Measurements from ENCODE around the gene AMD1. TPM values are rescaled to one million over a fixed set of nuclear protein-coding genes. Genes with fewer than 3 reads are reported as not detected.

The AMD1 gene
- total and polyA plus RNA-seq, 9 of the 15 experiments (the other 6 are each of a cell fraction or from before 2014, with no cell fraction given), result 60.0 to 151 (median 85.6) TPM

DNA sequence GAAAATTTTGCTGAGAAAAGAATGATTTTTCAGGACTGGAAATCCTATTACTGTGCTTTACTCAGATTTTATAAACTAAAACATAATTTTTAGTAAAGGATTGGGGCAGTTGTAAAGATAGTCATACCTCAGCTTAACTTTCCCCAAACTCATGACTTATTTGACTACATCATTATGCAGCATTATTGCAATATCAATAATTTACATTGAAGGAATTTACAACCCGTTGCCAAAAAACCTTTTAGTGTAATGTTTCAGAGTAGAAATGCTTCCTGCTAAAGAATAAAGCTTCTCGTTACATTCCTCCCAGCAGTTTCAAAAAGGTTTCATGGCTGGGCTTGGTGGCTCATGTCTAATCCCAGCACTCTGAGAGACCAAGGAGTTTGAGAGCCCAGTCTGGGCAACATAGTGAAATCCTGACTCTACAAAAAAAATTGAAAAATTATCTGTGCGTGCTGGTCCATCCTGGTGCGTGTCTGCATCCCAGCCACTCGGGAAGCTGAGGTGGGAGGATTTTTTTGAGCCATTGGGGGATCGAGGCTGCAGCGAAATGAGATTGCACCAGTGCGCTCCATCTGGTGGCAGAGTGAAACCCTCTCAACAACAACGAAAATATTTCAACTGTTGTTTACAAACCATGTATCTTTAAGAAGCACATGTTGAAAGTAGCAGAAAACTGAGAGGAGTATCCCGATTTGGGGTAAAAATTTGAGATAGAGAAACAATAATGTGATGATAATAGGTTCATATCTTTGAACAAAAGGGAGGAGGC lies 4.4 kb downstream of the AMD1 start (continued):
- TF ChIP-seq, protein P1, sequence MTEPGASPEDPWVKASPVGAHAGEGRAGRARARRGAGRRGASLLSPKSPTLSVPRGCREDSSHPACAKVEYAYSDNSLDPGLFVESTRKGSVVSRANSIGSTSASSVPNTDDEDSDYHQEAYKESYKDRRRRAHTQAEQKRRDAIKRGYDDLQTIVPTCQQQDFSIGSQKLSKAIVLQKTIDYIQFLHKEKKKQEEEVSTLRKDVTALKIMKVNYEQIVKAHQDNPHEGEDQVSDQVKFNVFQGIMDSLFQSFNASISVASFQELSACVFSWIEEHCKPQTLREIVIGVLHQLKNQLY (CRISPR knock-in tag; conservative IDR thresholded peaks at IDR 0.05), result no peak
- TF ChIP-seq, protein P2, sequence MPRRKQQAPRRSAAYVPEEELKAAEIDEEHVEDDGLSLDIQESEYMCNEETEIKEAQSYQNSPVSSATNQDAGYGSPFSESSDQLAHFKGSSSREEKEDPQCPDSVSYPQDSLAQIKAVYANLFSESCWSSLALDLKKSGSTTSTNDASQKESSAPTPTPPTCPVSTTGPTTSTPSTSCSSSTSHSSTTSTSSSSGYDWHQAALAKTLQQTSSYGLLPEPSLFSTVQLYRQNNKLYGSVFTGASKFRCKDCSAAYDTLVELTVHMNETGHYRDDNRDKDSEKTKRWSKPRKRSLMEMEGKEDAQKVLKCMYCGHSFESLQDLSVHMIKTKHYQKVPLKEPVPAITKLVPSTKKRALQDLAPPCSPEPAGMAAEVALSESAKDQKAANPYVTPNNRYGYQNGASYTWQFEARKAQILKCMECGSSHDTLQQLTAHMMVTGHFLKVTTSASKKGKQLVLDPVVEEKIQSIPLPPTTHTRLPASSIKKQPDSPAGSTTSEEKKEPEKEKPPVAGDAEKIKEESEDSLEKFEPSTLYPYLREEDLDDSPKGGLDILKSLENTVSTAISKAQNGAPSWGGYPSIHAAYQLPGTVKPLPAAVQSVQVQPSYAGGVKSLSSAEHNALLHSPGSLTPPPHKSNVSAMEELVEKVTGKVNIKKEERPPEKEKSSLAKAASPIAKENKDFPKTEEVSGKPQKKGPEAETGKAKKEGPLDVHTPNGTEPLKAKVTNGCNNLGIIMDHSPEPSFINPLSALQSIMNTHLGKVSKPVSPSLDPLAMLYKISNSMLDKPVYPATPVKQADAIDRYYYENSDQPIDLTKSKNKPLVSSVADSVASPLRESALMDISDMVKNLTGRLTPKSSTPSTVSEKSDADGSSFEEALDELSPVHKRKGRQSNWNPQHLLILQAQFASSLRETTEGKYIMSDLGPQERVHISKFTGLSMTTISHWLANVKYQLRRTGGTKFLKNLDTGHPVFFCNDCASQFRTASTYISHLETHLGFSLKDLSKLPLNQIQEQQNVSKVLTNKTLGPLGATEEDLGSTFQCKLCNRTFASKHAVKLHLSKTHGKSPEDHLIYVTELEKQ (CRISPR knock-in tag; IDR thresholded peaks at IDR 0.05), result no peak
- TF ChIP-seq ZNF778 (CRISPR knock-in tag; IDR thresholded peaks at IDR 0.05) (no peak), HDAC6 (IDR thresholded peaks at IDR 0.05; ENCODE audit: low read depth, low read length) (no peak), GATAD2A (IDR thresholded peaks at IDR 0.05) (no peak), NR3C1 (CRISPR knock-in tag; IDR thresholded peaks at IDR 0.05) (no peak), ZNF444 (CRISPR knock-in tag; IDR thresholded peaks at IDR 0.05) (no peak), ZNF140 (CRISPR knock-in tag; IDR thresholded peaks at IDR 0.05) (no peak), ZNF77 (CRISPR knock-in tag; IDR thresholded peaks at IDR 0.05) (no peak), ARID2 (IDR thresholded peaks at IDR 0.05) (peak; percentile 62; the same call in 1 of the 2 replicates), CBFA2T3 (IDR thresholded peaks at IDR 0.05) (peak; percentile 16; the same call in 1 of the 2 replicates), GATA2 (CRISPR knock-in tag; IDR thresholded peaks at IDR 0.05) (no peak), POLR2A (conservative IDR thresholded peaks at IDR 0.05) (no peak), WHSC1 (IDR thresholded peaks at IDR 0.05; ENCODE audit: low read length) (no peak), NR1H2 (CRISPR knock-in tag; IDR thresholded peaks at IDR 0.05) (no peak), CHCHD3 (CRISPR knock-in tag; IDR thresholded peaks at IDR 0.05) (no peak), CC2D1A (IDR thresholded peaks at IDR 0.05) (no peak)
- TF ChIP-seq, protein P3, sequence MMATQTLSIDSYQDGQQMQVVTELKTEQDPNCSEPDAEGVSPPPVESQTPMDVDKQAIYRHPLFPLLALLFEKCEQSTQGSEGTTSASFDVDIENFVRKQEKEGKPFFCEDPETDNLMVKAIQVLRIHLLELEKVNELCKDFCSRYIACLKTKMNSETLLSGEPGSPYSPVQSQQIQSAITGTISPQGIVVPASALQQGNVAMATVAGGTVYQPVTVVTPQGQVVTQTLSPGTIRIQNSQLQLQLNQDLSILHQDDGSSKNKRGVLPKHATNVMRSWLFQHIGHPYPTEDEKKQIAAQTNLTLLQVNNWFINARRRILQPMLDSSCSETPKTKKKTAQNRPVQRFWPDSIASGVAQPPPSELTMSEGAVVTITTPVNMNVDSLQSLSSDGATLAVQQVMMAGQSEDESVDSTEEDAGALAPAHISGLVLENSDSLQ (IDR thresholded peaks at IDR 0.05), result no peak
- TF ChIP-seq, protein P4, sequence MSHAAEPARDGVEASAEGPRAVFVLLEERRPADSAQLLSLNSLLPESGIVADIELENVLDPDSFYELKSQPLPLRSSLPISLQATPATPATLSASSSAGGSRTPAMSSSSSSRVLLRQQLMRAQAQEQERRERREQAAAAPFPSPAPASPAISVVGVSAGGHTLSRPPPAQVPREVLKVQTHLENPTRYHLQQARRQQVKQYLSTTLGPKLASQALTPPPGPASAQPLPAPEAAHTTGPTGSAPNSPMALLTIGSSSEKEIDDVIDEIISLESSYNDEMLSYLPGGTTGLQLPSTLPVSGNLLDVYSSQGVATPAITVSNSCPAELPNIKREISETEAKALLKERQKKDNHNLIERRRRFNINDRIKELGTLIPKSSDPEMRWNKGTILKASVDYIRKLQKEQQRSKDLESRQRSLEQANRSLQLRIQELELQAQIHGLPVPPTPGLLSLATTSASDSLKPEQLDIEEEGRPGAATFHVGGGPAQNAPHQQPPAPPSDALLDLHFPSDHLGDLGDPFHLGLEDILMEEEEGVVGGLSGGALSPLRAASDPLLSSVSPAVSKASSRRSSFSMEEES (CRISPR knock-in tag; IDR thresholded peaks at IDR 0.05), result no peak
- TF ChIP-seq, protein P5, sequence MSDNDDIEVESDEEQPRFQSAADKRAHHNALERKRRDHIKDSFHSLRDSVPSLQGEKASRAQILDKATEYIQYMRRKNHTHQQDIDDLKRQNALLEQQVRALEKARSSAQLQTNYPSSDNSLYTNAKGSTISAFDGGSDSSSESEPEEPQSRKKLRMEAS (CRISPR knock-in tag; IDR thresholded peaks at IDR 0.05), result no peak
- TF ChIP-seq, protein P6, sequence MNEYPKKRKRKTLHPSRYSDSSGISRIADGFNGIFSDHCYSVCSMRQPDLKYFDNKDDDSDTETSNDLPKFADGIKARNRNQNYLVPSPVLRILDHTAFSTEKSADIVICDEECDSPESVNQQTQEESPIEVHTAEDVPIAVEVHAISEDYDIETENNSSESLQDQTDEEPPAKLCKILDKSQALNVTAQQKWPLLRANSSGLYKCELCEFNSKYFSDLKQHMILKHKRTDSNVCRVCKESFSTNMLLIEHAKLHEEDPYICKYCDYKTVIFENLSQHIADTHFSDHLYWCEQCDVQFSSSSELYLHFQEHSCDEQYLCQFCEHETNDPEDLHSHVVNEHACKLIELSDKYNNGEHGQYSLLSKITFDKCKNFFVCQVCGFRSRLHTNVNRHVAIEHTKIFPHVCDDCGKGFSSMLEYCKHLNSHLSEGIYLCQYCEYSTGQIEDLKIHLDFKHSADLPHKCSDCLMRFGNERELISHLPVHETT (CRISPR knock-in tag; conservative IDR thresholded peaks at IDR 0.05 in 1 of 2, IDR thresholded peaks at IDR 0.05 in 1 of 2), result no peak
